GM18502 (cell line): ENCODE data around the gene DUSP12.
"Not testable (repeated sequence)": the region's sequence is repeated elsewhere in the genome, so short reads cannot be mapped to it uniquely, and the experiment has no call there.

Source experiments
- ATAC-seq: cut with Tn5 transposase; IDR thresholded peaks from one replicate; pipeline ENCODE4 v1.9.1; 2021; ENCODE audit warnings: mild to moderate bottlenecking; ENCODE audit not compliant: unreplicated experiment, poor library complexity

The DUSP12 gene

DNA sequence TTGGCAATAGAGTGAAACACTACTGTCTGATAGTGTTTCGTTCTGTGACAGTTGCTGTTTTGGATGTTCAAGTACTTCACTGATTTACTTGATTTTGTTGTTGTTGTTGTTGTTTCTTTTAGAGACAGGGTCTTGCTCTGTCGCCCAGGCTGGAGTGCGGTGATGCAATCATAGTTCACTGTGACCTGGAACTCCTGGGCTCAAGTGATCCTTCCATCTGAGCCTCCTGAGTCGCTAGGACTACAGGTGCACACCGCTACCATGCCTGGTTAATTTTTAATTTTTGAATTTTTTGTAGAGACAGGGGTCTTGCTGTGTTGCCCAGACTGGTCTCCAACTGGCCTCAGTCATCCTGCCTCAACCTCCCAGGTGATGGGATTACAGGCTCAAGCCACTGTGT lies 18.9 kb downstream of the DUSP12 start:
- no peak for ATAC-seq

GRCh38 chr1:161768986-161769672 lies 19.5 kb downstream of the DUSP12 start:
- no peak for ATAC-seq

DNA sequence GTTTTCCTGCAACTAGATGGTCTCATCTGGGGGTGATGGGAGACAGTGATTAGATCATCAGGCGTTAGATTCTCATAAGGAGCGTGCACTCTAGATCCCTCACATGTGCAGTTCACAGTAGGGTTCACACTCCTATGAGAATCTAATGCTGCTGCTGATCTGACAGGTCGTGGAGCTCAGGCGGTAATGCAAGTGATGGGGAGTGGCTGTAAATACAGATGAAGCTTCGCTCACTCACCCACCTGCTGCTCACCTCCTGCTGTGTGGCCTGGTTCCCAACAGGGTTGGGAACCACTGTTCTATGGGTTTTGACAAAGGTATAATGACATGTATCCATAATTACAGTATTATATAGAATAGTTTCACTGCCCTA lies 20.1 kb downstream of the DUSP12 start:
- not testable (repeated sequence) for ATAC-seq

DNA sequence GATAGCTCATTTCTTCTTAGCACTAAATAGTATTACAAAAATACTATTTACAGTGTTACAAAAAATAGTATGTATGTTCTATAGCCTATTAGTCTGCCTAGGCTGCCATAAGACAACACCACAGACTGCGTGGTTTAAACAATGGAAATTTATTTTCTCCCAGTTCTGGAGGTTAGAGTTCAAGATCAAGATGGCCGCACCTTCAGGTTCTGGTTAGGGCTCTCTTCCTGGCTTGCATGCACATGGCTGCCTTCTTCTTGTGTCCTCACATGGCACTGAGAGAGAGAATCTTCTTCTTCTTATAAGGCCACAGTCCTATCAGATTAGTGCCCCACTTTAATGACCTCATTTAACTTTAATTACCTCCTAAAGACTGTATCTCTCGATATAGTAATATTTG lies 20.7 kb downstream of the DUSP12 start:
- ATAC-seq: no peak

DNA sequence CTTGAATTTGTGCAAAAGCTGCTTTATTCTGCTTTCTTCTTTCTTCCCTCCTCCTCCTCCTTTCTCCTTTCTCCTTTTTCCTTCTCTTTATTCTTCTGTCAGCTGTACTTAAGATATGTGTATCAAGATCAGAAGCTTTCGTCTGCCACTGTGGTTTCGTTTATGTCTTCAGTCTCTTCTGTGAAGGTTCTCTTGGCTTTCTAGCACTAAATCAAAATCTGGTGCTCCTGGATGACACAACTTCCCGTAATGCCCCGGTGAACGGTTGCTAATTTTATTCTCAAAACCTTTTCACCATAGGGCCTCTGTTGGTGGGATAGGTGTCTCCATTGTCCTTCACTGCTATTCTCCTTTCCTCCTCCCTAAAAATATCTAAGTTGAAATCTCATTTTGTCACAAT lies 21.6 kb downstream of the DUSP12 start:
- no peak for ATAC-seq

GRCh38 chr1:161771973-161772372 lies 22.4 kb downstream of the DUSP12 start:
- ATAC-seq: no peak

- no peak for ATAC-seq
Measured at GRCh38 chr1:161772397-161772796, 22.8 kb downstream of the DUSP12 start.

- no peak for ATAC-seq
Measured at GRCh38 chr1:161773791-161774190, 24.2 kb downstream of the DUSP12 start.

- no peak for ATAC-seq
Measured at GRCh38 chr1:161777261-161777660, 27.7 kb downstream of the DUSP12 start.

DNA sequence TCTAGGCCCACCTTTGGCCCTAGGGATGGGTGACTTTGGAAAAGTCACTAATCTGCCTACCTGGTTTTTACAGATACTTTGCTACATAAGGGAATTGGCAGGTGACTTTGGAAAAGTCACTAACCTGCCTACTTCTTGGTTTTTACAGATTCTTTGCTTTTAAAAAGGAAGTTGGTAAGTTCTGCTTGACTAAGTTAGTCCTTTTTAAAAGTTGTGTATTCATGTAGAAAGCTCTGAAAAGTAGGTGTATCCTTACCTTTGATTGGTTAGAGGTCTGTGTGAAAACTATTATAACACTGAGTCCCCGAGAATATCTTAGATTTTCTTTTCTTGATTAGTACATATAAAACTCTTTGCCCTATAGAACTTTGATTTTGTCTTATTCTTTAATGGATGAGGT lies 28.9 kb downstream of the DUSP12 start:
- ATAC-seq: no peak

GRCh38 chr1:161779393-161779792 lies 29.8 kb downstream of the DUSP12 start:
- ATAC-seq: no peak

DNA sequence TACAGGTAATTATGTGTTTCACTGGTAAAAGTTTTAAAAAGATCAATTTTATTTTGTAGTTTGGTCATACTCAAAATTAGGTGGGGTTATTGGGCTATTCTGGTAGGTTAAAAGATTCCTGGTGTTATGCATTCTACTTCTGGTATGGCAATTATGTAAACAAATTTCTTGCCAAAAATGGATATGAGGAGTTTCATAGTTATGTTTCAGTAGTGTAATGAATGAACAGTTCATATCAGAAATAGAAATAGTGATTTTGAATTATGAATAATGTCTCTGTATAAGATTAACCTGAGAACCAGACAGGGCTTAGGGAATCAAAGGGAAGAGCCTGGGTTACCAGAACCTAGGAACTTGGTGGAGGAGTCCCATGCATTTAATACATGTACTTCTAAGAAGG lies 32.4 kb downstream of the DUSP12 start:
- peak; percentile 64 for ATAC-seq

DNA sequence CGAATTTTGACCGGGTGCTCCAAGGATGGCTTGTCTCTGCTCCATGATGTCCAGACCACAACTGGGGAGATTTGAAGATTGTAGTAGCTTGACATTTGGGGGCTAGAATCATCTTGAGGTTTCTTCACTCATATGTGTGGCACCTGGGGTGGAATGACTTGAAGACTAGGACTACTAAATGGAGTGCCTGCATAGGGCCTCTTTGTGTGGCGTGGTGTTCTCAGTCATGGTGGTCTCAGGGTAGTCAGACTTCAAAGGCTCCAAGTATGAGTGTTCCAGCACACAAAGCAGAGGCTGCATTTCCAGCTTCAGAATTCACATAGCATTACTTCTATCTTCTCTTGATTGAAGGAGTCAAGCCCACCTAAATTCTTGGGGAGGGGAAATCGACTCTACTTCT lies 33.3 kb downstream of the DUSP12 start:
- no peak for ATAC-seq

- ATAC-seq: no peak
Measured at GRCh38 chr1:161784968-161785367, 35.4 kb downstream of the DUSP12 start.

DNA sequence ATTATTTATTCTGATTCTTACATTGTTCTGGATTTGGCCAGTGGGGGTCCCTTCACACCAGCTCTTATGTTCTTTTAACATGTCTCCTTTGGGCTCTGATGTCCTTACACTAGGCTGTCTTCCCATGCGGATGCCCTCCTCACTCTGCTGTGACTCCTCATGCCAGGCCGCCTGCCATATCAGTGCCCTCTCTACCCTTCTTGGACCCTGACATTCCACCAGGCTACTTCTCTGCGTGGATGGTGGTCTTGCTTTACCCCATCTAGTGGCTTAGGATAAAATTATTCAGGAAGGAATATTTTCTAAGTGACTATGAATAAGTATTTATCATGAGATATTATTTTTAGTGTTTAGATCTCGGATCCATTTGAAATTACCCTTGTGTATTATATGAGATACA lies 37.8 kb downstream of the DUSP12 start:
- ATAC-seq: no peak

DNA sequence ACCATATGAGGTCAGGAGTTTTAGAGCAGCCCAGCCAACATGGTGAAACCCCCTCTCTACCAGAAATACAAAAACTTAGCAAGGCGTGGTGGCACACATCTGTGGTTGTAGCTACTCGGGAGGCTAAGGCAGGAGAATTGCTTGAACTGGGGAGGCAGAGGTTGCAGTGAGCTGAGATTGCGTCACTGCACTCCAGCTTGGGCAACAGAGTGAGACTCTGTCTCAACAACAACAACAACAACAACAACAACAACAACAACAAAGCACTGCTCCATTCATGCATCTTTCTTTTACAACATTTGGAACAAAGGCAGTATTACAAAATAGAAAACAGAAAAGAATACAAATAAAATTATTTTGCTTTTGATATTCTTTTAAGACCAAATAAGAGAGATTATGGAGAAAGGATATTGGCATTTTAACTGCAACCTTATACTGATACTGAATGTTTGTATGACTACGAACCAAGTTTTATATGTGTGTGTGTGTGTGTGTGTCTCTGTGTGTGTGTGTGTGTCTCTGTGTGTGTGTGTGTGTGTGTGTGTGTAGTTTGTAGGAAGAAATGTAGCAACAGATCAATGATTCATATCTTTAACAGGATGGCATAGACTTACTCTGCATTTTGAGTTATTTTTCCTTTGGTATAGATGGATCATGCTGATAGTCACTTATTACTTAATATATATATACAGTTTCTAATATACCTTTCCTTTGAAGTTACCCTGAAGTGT lies 41.2 kb downstream of the DUSP12 start:
- ATAC-seq: no peak

GRCh38 chr1:161791904-161792655 lies 42.5 kb downstream of the DUSP12 start:
- ATAC-seq: no peak

DNA sequence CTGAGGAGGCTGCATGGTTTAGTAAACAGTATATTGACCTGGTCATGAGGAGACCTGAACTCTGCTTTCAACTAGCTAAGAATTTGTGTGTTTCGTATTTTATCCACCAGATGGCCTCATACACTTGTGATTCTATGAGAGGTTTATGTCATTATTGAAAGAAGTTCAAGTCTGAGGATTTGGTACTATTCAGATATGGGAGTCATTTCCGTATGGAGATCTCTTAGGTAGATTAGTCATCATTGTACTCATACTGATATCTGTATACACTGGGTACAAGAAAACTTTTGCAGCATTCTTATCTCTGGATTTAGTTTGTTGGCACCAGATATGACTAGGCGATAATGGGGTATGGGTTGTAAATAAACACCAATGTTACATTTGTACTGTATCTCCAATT lies 43.2 kb downstream of the DUSP12 start:
- peak; percentile 75 for ATAC-seq

GRCh38 chr1:161799792-161800191 lies 50.2 kb downstream of the DUSP12 start:
- no peak for ATAC-seq

DNA sequence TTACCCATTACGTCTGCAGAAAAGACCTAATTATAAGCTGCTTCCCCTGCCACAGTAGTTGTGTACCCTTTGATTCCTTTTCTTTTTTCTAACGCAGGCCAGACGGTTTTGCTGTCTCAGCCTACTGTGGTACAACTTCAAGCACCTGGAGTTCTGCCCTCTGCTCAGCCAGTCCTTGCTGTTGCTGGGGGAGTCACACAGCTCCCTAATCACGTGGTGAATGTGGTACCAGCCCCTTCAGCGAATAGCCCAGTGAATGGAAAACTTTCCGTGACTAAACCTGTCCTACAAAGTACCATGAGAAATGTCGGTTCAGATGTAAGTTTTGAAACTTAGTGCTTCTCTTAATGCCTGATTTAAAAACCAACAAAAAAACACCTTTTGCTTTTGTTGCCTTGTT lies 52.4 kb downstream of the DUSP12 start:
- no peak for ATAC-seq

DNA sequence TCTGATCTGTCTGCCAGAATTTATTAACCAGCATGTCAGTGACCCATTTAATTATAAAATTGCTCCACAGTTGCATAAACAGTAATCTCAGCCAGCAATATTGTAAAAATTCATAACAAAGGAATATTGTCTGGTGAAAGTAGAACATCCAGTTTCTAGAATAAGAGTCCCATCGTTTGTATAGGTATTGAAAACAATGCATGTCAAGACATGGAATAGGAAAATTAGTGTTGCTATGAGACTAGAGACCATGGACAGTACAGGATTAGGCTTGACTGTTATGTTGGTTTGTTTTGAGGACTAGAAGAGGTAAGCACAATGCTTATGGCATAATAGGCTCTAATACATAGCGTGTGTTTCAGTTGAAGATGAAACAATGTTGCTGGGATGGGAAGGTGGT lies 53.6 kb downstream of the DUSP12 start:
- no peak for ATAC-seq
